ENCODE measurements around the gene TMEM247. TPM values are rescaled to one million over a fixed set of nuclear protein-coding genes. Genes with fewer than 3 reads are reported as not detected.
A peak's percentile ranks its signal among the peaks of the same experiment; 100 is the strongest.
"Not testable (repeated sequence)": the region's sequence is repeated elsewhere in the genome, so short reads cannot be mapped to it uniquely, and the experiment has no call there.

TMEM247 gene
- total RNA-seq, 1 donor: not detected

DNA sequence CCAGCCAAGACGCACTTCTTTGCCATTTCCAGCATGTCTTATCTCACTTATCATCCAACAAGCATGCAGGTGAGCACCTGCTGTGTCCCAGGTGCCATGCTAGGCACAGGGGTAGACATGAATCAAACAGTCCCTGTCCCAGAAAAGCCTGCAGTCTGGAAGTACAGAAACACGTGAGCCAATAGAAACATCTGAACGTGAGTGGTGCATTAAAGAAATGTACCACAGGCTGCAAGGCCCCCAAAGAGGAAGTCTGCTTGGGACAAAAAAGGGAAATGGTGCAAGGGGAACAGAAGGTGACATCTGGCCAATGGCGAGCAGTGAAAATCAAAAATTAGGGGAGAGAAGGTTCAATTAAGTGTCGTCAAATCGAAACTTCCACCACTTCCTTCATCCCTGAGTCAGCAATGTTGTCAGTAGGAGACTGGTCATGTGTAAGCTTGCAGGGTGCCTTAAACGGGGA lies 17.6 kb upstream of the TMEM247 start:
- TF ChIP-seq, protein P1, sequence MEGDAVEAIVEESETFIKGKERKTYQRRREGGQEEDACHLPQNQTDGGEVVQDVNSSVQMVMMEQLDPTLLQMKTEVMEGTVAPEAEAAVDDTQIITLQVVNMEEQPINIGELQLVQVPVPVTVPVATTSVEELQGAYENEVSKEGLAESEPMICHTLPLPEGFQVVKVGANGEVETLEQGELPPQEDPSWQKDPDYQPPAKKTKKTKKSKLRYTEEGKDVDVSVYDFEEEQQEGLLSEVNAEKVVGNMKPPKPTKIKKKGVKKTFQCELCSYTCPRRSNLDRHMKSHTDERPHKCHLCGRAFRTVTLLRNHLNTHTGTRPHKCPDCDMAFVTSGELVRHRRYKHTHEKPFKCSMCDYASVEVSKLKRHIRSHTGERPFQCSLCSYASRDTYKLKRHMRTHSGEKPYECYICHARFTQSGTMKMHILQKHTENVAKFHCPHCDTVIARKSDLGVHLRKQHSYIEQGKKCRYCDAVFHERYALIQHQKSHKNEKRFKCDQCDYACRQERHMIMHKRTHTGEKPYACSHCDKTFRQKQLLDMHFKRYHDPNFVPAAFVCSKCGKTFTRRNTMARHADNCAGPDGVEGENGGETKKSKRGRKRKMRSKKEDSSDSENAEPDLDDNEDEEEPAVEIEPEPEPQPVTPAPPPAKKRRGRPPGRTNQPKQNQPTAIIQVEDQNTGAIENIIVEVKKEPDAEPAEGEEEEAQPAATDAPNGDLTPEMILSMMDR (IDR thresholded peaks at IDR 0.05; ENCODE audit: insufficient read depth, low read depth, low read length): no peak
- no peak overlapping the region for H3K4me3 ChIP-seq (ENCODE audit: low read depth, low read length)

DNA sequence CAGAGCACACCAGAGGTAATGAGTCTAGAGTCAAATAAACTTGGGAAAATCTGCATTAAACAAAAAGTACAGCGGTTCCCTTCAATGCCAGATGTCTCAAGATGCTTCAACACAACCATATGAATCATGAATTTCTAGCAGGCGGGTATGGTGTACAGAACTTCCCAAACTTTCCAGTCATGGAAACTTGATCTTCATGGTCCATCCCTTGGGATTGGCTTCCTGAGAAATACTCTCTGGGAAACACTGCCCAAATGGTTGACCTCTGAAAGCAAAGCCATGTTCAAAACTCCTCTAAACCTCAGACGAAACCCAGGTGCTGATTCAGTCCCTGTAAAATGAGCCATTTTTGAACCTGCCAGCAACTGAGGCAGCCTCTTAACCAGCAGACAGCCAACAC lies 16.4 kb upstream of the TMEM247 start:
- DNase-seq (ENCODE audit: low read depth): peak; percentile 43
- no peak overlapping the region for H3K4me3 ChIP-seq (ENCODE audit: low read depth, low read length)
- TF ChIP-seq, protein P1 (IDR thresholded peaks at IDR 0.05; ENCODE audit: insufficient read depth, low read depth, low read length): no peak

More for the DNA sequence above, 17.6 kb upstream of the TMEM247 start:
- DNase-seq (ENCODE audit: low read depth): no peak

DNA sequence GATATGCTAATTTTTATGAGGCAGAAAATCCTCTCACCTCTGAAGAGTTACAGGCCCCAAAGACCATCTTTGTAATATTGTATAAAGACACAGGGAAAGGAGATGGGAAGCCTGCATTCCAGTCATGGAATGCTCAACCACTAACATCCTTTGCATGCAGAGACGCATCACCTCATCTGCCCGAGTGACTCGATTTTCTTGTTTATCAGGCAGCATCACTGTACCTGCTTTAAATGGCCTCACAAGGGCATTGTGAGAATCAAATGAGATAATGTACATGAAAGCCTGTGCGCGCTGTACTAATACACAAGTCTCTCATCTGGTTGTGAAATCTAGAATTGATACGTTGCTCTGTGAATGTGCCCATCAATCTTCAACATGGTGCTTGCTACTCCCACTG lies 10.2 kb upstream of the TMEM247 start:
- no peak overlapping the region for H3K4me3 ChIP-seq (ENCODE audit: low read depth, low read length)
- no peak for DNase-seq (ENCODE audit: low read depth)
- TF ChIP-seq, protein P1 (IDR thresholded peaks at IDR 0.05; ENCODE audit: insufficient read depth, low read depth, low read length): no peak

DNA sequence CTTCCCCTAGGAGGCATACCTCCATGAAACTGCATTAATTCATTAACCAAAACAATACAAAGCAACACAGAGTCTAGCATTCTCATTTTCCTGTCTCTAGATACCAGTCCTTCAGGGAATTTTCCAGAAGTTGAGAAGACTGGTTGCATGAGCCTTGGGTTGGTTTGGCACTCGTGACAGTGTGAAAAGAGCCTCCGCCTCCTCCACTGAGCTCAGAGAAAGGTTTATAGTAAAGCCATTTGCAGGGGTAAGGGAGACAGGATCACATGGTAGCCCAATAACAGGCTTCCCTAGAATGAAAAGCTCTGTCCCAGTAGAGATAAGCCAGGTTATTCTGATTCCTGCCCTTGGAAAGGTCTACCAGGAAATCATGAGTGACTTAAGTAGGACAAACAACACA lies 9.7 kb upstream of the TMEM247 start:
- no peak overlapping the region for H3K4me3 ChIP-seq (ENCODE audit: low read depth, low read length)
- TF ChIP-seq, protein P1 (IDR thresholded peaks at IDR 0.05; ENCODE audit: insufficient read depth, low read depth, low read length): no peak
- no peak for DNase-seq (ENCODE audit: low read depth)

GRCh38 chr2:46470114-46470628 lies 9.2 kb upstream of the TMEM247 start:
- DNase-seq (ENCODE audit: low read depth): no peak
- no peak overlapping the region for H3K4me3 ChIP-seq (ENCODE audit: low read depth, low read length)
- TF ChIP-seq, protein P1 (IDR thresholded peaks at IDR 0.05; ENCODE audit: insufficient read depth, low read depth, low read length): no peak

DNA sequence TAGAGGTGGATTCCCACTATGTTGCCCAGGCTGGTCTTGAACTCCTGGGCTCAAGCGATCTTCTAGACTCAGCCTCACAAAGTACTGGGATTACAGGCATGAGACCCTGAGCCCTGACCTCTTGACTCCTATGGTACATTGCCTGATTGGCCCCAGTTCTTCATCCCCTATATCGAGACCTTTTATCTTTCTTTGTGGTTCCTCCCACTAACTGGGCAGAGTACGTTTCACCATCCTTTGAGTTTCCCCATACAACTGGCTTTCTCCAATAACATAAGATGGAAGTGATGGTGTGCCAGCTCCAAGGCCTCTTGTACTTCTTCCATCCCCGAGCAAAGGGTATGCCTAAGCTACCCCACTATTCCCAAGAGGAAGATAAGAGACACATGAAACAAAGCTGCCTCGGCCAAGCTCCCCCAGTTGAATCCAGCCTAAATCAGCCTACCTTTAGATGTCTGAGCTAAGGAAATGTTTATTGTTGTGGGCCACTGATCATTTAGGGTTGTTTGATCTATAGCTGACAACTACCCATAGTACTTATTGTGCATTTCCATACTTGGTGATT lies 8.3 kb upstream of the TMEM247 start:
- H3K4me3 ChIP-seq (ENCODE audit: low read depth, low read length): no peak overlapping the region
- TF ChIP-seq, protein P1 (IDR thresholded peaks at IDR 0.05; ENCODE audit: insufficient read depth, low read depth, low read length): no peak
- DNase-seq (ENCODE audit: low read depth): no peak

GRCh38 chr2:46471697-46472096 lies 7.7 kb upstream of the TMEM247 start:
- DNase-seq (ENCODE audit: low read depth): no peak
- TF ChIP-seq, protein P1 (IDR thresholded peaks at IDR 0.05; ENCODE audit: insufficient read depth, low read depth, low read length): no peak
- no peak overlapping the region for H3K4me3 ChIP-seq (ENCODE audit: low read depth, low read length)

GRCh38 chr2:46472165-46472564 lies 7.2 kb upstream of the TMEM247 start:
- not testable (repeated sequence) for DNase-seq (ENCODE audit: low read depth); H3K4me3 ChIP-seq (ENCODE audit: low read depth, low read length)

DNA sequence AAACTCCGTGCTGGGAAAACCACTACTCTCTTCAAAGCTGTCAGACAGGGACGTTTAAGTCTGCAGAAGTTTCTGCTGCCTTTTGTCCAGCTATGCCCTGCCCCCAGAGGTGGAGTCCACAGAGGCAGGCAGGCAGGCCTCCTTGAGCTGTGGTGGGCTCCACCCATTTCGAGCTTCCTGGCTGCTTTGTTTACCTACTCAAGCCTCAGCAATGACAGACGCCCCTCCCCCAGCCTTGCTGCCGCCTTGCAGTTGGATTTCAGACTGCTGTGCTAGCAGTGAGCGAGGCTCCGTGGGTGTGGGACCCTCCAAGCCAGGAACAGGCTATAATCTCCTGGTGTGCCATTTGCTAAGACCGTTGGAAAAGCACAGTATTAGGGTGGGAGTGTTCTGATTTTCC lies 1.9 kb upstream of the TMEM247 start:
- H3K4me3 ChIP-seq (ENCODE audit: low read depth, low read length); DNase-seq (ENCODE audit: low read depth): not testable (repeated sequence)

Data from fibroblast of villous mesenchyme (primary cell).